Liver (tissue), 9 donors: ENCODE data around the gene BIRC6. TPM values are rescaled to one million over a fixed set of nuclear protein-coding genes. Genes with fewer than 3 reads are reported as not detected.

Source experiments
- DNase-seq: peaks from one replicate; pipeline ENCODE4 v3.0.0-alpha.2; 2017; ENCODE audit warnings: low spot score
- H3K27ac ChIP-seq, 2 donors: one replicate each; pipeline ENCODE4 v1.7.0; 2013; ENCODE audit warnings: inconsistent platforms in 2 of 2, low read length in 2 of 2, control low read depth in 1 of 2, low read depth in 1 of 2, mild to moderate bottlenecking in 1 of 2
- H3K27me3 ChIP-seq, 4 donors: one replicate each; pipeline versions ENCODE4 v1.6.1 to v1.7.0; 2013; ENCODE audit warnings: low read length in 3 of 4, inconsistent platforms in 1 of 4, mild to moderate bottlenecking in 1 of 4, moderate library complexity in 1 of 4; ENCODE audit not compliant: control insufficient read depth in 4 of 4, insufficient read depth in 4 of 4
- H3K36me3 ChIP-seq, 4 donors: one replicate each; pipeline versions ENCODE4 v1.6.1 to v1.7.0; 2013; ENCODE audit warnings: low read length in 3 of 4, mild to moderate bottlenecking in 3 of 4, low read depth in 1 of 4, moderate library complexity in 1 of 4; ENCODE audit not compliant: control insufficient read depth in 4 of 4, insufficient read depth in 3 of 4
- H3K4me1 ChIP-seq, 4 donors: one replicate each; pipeline versions ENCODE4 v1.6.1 to v1.7.0; 2013; ENCODE audit warnings: low read length in 3 of 4, mild to moderate bottlenecking in 3 of 4, moderate library complexity in 1 of 4; ENCODE audit not compliant: control insufficient read depth in 4 of 4, insufficient read depth in 4 of 4
- H3K4me3 ChIP-seq, 3 donors: one replicate each; pipeline versions ENCODE4 v1.6.1 to v1.7.0; 2013; ENCODE audit warnings: low read length in 3 of 3, control low read depth in 1 of 3, low read depth in 1 of 3, mild to moderate bottlenecking in 1 of 3
- H3K9ac ChIP-seq, 2 donors: one replicate each; pipeline ENCODE4 v1.7.0; 2013; ENCODE audit warnings: low read length in 2 of 2, mild to moderate bottlenecking in 2 of 2, moderate library complexity in 2 of 2, control low read depth in 1 of 2, low read depth in 1 of 2
- H3K9me3 ChIP-seq, 4 donors: one replicate each; pipeline versions ENCODE4 v1.6.1 to v1.7.0; 2013; ENCODE audit warnings: low read length in 3 of 4; ENCODE audit not compliant: control insufficient read depth in 4 of 4
- ATF3 ChIP-seq: IDR thresholded peaks from 2 replicates; pipeline ENCODE4 v1.6.1; 2016; ENCODE audit warnings: antibody characterized with exemption
- EGR1 ChIP-seq, 2 donors: IDR thresholded peaks; 2 replicates each; pipeline ENCODE4 v1.6.1; 2016 to 2018; ENCODE audit warnings: antibody characterized with exemption in 2 of 2, low read depth in 2 of 2
- FOXA1 ChIP-seq: IDR thresholded peaks from 2 replicates; pipeline ENCODE4 v1.6.1; 2016; ENCODE audit warnings: antibody characterized with exemption
- FOXA2 ChIP-seq: IDR thresholded peaks from 2 replicates; pipeline ENCODE4 v1.6.1; 2016; ENCODE audit warnings: antibody characterized with exemption
- HNF4G ChIP-seq: IDR thresholded peaks from 2 replicates; pipeline ENCODE4 v1.6.1; 2016; ENCODE audit warnings: antibody characterized with exemption
- JUND ChIP-seq, 2 donors: IDR thresholded peaks; 2 replicates each; pipeline ENCODE4 v1.6.1; 2016; ENCODE audit warnings: antibody characterized with exemption in 2 of 2
- MAX ChIP-seq: IDR thresholded peaks from 2 replicates; pipeline ENCODE4 v1.6.1; 2016; ENCODE audit warnings: antibody characterized with exemption
- NR2F2 ChIP-seq: IDR thresholded peaks from 2 replicates; pipeline ENCODE4 v1.6.1; 2016; ENCODE audit warnings: antibody characterized with exemption
- REST ChIP-seq: IDR thresholded peaks from 2 replicates; pipeline ENCODE4 v1.6.1; 2016; ENCODE audit warnings: antibody characterized with exemption, mild to moderate bottlenecking
- SP1 ChIP-seq: IDR thresholded peaks from 2 replicates; pipeline ENCODE4 v1.6.1; 2018; ENCODE audit warnings: antibody characterized with exemption, mild to moderate bottlenecking
- TAF1 ChIP-seq: conservative IDR thresholded peaks from 2 replicates; pipeline ENCODE4 v1.6.1; 2016; ENCODE audit warnings: antibody characterized with exemption, mild to moderate bottlenecking
- YY1 ChIP-seq: IDR thresholded peaks from 2 replicates; pipeline ENCODE4 v1.6.1; 2016; ENCODE audit warnings: antibody characterized with exemption, mild to moderate bottlenecking
- ZBTB33 ChIP-seq: IDR thresholded peaks from 2 replicates; pipeline ENCODE4 v1.6.1; 2016; ENCODE audit warnings: antibody characterized with exemption
- WGBS: extraction: QIAGEN DNeasy Blood & Tissue Kit; methylation state at CpG from one replicate; pipeline ENCODE4 v1.1.7; 2013; 5-methylcytosine and 5-hydroxymethylcytosine counted together
- polyA plus RNA-seq, 2 donors: library from polyadenylated mRNA; stranded (reverse) in 1 of 2; unstranded in 1 of 2; fragments of 200-250 nt in 1 of 2; fragments of >200 nt in 1 of 2; fragmentation: Nextera tagmentation in 1 of 2; extraction: Ambion mirVana in 1 of 2; gene quantifications; one replicate each; pipeline versions ENCODE4 v1.2.1 to v1.2.3, GENCODE V29; 2013 to 2015
- total RNA-seq, 2 donors: library from RNA; depleted of rRNA; stranded (reverse); fragments of >200 nt; gene quantifications; one replicate each; pipeline ENCODE4 v1.2.3, GENCODE V29; 2014
- donor health status: healthy.
- donor health status: healthy.
- donor health status: healthy.
- donor health status: healthy.
- donor health status: healthy.

The BIRC6 gene
- total and polyA plus RNA-seq, 4 donors, result 11.1 to 171 (median 45.2) TPM

- DNase-seq, result no peak
- Histone ChIP-seq H3K27me3 (no peaks in the 10 kb centered on the region), H3K36me3 (peaks cover 8 to 44% (median 21%) of the 10 kb centered on the region in 4 donors), H3K9ac (no peak overlapping the region), H3K9me3 (no peaks in the 10 kb centered on the region), H3K27ac (no peak overlapping the region), H3K4me1 (no peaks in the 10 kb centered on the region), H3K4me3 (no peak overlapping the region)
- WGBS, result 97% methylated on average over 4 of the region's 4 CpGs
- TF ChIP-seq NR2F2 (no peak), FOXA1 (no peak), MAX (no peak), SP1 (no peak), HNF4G (no peak), REST (no peak), TAF1 (no peak), ZBTB33 (no peak), FOXA2 (no peak), EGR1 (IDR thresholded peaks at IDR 0.05; ENCODE audit: low read depth in 2 of 2) (no peak), ATF3 (no peak), YY1 (no peak), JUND (IDR thresholded peaks at IDR 0.05) (no peak)
These were observed 106.3 kb downstream of the BIRC6 start for GRCh38 chr2:32463110-32463509.

- 96% methylated on average over 2 of the region's 2 CpGs for WGBS
These were observed 107.6 kb downstream of the BIRC6 start for GRCh38 chr2:32464431-32464830.

More at GRCh38 chr2:32464431-32464830, 107.6 kb downstream of the BIRC6 start:
- TF ChIP-seq ATF3 (no peak), EGR1 (IDR thresholded peaks at IDR 0.05; ENCODE audit: low read depth in 2 of 2) (no peak)
- Histone ChIP-seq H3K9me3 (no peaks in the 10 kb centered on the region), H3K36me3 (peaks cover 8 to 57% (median 30%) of the 10 kb centered on the region in 4 donors), H3K9ac (no peak overlapping the region), H3K27ac (no peak overlapping the region), H3K4me1 (no peaks in the 10 kb centered on the region), H3K27me3 (no peaks in the 10 kb centered on the region), H3K4me3 (no peak overlapping the region)
- DNase-seq, result no peak
